IPS-NIHi7 (cell line): ENCODE data around the gene USP36.
A peak's percentile ranks its signal among the peaks of the same experiment; 100 is the strongest.

Experiments used
- DNase-seq: peaks from one replicate; pipeline ENCODE4 v3.0.0; 2012; ENCODE audit warnings: mixed read lengths; ENCODE audit errors: extremely low spot score

USP36 gene

GRCh38 chr17:78838574-78839005, 2.0 kb downstream of the USP36 start:
- no peak for DNase-seq

DNA sequence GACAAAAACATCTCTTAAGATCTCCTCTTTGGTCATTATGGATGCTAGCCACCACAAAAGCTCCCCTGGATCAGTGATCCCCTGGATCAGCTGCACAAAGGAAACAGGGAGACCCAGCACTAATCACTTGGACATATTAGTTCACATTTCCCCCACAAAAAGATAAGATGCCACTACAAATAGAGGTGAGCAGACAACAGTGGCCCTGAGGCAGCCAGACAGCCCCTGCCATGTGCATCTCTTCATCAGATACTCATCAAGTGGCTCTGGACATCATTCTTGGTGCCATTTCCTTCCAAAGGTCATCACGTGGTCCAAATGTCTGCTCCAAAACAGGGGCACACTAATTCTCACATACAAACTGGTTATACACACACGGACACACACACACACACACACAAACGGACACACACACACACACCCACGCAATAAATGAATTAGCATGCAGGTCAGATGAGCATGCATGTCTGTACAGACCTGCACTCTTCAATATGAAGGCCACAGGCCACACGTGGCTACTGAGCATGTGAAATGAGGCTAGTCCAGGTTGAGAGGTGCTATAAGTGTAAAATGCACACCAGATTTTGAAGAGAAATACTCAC, 4.1 kb downstream of the USP36 start:
- no peak for DNase-seq

- DNase-seq = no peak
Measured at GRCh38 chr17:78834571-78834970, 6.0 kb downstream of the USP36 start.

DNA sequence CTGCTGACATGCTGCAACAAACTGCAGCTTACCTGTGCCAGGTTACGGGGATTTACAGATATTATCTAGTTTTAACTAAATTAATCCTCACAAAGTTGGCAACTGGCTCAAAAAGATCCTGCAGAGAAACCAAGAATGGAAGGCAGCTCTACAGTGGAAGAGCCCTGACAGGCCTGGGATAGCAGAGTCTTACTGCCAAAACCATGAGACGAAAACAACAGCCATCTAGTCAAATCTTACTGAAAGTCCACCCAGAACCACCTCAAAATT, 8.1 kb downstream of the USP36 start:
- DNase-seq = no peak

DNA sequence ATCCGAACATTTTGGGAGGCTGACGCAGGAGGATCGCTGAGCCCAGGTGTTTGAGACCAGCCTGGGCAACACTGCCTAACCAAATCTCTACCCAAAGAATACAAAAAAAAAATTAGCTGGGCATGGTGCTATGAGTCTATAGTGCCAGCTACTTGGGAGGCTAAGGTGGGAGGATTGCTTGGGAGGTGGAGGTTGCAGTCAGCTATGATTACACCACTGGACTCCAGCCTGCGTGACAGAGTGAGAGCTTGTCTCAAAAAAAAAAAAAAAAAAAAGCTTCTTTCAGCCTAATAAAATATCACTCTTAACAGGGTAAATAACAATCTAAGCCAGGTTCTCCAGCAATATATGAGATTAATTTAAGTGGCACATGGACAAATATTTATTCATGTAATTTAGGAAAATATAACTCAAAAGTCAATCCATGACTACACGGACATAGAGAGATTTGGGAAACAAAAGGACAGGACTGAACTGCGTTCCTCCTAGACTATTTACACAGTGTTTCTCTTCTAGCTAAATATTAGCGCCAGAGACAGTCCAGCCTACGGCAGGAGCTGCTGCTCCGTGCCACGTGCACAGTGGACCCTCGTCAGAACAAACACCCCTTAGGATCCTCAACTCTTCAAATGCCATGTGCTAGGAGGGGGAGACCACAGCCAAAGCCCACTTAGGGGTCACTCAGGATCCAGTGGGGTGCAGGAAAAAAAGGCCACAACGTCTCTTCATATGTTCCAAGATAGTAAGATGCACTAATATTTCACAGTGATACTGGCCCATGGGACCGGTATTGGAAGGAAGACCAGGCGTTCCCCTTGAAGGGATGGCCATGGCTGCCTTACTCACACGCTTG, 8.7 kb downstream of the USP36 start:
- no peak for DNase-seq

DNA sequence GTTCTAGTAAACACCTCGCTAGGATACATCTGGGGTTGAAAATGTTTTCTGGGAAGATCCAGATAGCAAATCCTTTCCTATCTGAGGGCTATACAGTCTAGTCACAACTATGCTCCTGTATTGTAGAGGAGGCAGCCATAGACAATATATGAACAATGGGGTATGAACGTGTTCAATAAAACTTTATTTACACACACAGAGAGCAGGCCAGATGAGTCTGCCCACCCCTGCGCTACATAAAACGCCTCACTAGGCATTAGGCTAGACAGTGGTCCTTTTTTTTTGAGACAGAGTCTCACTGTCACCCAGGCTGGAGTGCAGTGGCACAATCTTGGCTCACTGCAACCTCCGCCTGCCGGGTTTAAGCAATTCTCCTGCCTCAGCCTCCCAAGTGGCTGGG, 11.1 kb downstream of the USP36 start:
- DNase-seq = no peak

DNA sequence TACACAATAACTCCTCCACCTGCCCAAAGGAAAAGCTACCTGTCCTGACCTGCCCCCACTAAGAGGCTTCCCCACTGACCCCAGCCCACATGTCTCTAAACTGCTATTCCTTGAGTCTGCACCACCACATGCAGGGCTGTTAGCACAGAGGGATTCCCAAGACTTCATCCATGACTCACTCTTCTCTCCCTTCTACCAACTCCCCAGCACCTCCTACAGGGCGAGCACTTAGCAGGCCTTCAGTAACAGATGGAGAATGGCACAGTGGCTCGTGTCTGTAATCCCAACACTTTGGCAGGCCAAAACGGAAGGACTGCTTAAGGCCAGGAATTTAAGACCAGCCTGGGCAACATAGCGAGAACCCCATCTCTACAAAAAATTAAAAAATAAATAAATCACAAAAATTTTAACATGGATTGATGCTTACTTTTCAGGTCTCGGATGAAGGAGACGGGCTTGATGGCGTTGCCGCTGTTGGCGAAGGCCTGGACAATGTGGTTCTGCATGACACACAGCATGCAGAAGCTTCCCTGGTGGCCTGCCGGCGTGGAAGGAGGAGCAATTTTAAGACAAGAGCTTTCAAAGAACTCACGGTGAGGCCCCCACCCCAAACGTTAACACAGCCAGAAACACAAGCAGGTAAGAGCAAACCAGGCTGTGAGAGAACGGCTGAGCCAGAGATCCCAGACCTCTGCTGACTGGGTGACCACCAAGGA, 12.0 kb downstream of the USP36 start:
- DNase-seq = peak; percentile 66

GRCh38 chr17:78826836-78827509, 13.6 kb downstream of the USP36 start:
- no peak for DNase-seq

DNA sequence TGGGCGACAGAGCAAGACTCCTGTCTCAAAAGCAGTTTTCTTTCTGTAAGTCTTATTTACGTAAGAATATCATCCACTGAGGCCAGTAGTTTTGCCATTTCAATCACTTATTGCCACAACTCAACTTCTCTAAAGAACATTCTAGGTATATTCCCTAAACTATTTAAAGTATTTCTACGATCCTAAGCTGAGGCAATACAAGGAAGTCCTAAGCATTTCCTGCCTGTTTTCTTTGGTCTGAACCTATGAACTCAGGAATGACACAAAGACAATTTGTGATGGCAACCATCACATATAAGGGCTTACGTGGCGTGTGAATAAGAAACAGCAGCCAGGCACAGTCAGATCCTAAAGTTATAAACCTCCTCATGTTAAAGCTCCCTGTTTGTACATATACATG, 14.2 kb downstream of the USP36 start:
- no peak for DNase-seq

- DNase-seq = no peak
Measured at GRCh38 chr17:78825696-78826095, 14.9 kb downstream of the USP36 start.

DNA sequence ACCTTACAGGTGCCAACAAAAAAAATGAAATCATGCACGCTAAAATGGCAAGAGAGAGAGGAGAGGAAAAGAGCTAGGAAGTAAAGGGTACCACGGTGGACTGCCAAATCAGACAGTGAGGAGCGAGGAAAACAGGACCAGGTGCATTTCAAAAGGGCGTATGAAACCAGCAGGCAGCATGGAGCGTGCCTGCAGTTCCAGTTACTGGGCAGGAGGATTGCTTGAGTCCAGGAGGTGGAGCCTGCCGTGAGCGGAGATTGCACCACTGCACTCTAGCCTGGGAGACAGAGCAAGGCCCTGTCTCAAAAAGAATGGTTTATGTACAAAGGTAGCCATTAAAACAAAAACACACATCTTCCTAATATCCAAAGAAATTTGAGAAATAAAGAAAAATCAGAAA, 16.4 kb downstream of the USP36 start:
- DNase-seq = no peak

GRCh38 chr17:78823282-78824046, 17.1 kb downstream of the USP36 start:
- DNase-seq = no peak

GRCh38 chr17:78822552-78822951, 18.1 kb downstream of the USP36 start:
- DNase-seq = no peak

DNA sequence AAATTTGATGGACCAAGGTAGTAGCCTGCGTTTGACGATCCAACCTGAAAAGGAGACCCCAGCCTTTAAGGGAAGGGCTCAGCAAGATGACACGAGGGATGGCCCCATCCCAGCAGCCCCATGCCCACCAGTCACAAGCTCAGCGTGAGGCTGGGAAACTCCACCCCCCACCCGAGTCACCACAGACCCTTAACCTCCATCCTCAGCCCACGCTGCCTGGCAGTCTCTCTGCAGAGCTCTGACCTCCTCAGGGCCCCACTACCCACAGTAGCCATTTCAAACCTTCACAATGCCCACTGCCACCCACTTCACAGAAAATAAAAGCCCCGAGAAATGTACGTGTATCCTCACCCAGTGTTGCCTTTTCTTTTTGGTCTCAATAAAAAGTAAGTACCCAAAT, 18.7 kb downstream of the USP36 start:
- DNase-seq = no peak

DNA sequence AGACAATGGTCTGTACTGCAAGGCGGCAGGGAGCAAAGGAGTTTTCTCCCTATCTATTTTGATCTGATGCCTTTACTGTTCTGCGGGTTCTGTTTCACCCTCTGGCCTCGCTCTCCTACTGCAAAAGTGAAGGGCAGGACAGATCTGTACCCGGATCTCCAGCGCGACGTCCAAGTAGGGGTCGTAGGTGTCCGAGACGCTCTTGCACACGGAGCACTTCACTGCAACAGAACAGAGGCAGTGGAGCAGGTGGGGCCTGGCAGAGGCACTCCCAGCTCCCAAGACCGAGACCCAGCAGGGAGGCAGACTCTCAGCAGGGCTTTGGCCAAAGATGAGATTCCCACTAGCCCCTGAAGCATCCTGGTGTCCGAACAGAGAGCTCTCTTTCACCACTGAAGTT, 19.8 kb downstream of the USP36 start:
- no peak for DNase-seq

- DNase-seq = no peak
Measured at GRCh38 chr17:78819806-78820792, 20.5 kb downstream of the USP36 start.

DNA sequence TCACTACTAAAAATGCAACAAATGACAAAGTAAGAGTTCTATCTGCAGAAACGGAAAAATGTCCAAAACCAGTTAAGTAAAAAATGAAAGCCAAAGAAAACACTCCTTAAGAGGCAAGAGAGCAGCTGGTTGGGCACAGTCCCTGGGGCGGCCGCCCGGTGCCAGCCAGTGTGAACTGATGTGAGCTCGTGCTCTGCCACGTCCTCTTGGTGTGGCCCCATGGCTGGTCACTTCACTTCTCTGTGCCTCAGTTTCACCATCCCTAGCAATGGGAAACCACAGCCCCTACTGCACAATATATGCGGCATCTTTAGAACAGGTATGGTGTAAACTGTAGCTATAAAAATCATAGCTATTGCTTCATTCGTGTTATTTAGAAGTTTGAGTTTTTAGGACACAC, 21.2 kb downstream of the USP36 start:
- no peak for DNase-seq

DNA sequence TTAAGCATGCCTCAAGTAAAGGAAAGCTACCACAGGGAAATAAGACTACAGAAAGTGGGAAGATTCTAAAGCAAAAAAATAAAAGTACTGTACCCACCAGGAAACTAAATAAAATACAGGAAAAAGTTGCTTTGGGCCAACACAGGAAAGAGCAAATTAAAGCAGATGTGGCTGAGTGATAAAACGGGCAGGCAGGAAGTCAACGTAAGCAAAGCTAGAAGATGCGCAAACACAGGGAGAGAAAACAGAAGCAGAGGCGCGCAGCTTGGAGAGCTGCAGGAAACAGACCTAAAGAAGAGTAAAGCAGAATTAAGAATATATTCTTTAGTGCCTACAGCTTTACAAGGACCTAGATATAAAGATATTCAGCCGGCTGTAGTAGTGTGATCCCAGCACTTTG, 21.7 kb downstream of the USP36 start:
- DNase-seq = no peak

DNA sequence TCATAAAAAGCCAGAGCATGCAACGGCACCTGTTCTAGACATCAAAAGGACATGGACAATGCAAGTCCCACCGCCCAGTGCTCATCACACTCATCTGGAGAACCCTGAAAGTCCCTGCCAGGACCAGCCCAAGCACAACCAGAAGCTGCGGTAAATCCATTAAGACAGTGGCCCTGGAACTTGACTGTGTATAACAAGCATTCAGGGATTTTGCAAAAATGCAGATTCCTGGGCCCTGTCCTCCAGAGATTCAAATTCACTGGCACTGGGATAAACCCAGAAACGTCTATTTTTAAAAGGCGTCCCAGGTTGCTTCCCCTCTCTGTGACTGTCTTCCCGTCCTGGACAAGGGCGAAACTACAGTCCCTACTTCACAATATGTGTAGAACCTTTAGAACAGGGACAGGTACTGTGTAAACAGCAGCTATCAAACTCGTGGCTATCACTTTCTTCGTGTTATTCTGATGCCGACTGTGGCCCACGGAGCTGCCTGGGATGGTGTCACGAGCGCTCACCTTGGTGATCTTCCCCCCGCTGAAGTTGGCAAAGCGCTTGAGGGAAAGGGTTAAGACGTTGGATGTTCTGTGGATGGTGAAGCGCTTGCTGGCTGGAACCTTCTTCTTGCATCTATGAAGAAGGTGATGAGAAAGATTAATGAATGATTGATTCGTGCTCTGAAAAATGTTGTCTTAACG, 22.3 kb downstream of the USP36 start:
- DNase-seq = no peak

DNA sequence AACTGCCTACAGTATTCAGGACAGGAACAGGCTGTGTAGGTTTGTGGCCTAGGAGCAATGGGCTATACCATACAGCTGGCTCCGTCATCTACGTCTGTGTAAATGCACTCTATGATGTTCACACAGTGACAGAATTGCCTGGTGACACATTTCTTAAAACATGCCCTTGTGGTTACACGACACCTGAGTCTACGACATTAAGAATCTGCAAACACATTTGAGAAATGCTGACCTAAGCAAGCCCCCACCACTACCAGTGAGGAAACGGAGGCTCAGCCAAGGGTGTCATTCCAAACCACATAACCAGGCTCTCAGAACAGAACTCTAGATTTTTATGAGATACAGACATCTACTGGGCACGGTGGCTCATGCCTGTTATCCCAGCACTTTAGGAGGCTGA, 23.5 kb downstream of the USP36 start:
- DNase-seq = no peak
